CD4-positive, alpha-beta T cell treated with Interleukin-1 beta for 1 hour (primary cell): ENCODE measurements around the gene NELFA.
A peak's percentile ranks its signal among the peaks of the same experiment; 100 is the strongest.
"Not testable (repeated sequence)": the region's sequence is repeated elsewhere in the genome, so short reads cannot be mapped to it uniquely, and the experiment has no call there.

Experiments
- DNase-seq, 2 donors: peaks; one replicate each; pipeline ENCODE4 v3.0.0-alpha.2; 2020 to 2022

Gene NELFA

GRCh38 chr4:2040391-2041238, 31.8 kb upstream of the NELFA start:
- peak in 1 of 2 donors; percentile 3 for DNase-seq

GRCh38 chr4:2036866-2037265, 28.1 kb upstream of the NELFA start:
- DNase-seq, result no peak

GRCh38 chr4:2036327-2036726, 27.6 kb upstream of the NELFA start:
- no peak for DNase-seq

- not testable (repeated sequence) for DNase-seq
These were observed 22.4 kb upstream of the NELFA start for GRCh38 chr4:2031161-2031560.

GRCh38 chr4:2027120-2027519, 18.3 kb upstream of the NELFA start:
- not testable (repeated sequence) for DNase-seq

GRCh38 chr4:2025817-2026216, 17.0 kb upstream of the NELFA start:
- DNase-seq, result no peak

- no peak for DNase-seq
These were observed 15.9 kb upstream of the NELFA start for GRCh38 chr4:2024683-2025082.

GRCh38 chr4:2021358-2022018, 12.7 kb upstream of the NELFA start:
- DNase-seq, result not testable (repeated sequence)

GRCh38 chr4:2015008-2015407, 6.2 kb upstream of the NELFA start:
- no peak for DNase-seq

- peak in 1 of 2 donors; percentile 18 for DNase-seq
These were observed 2.8 kb upstream of the NELFA start for GRCh38 chr4:2011583-2011982.

- peak; percentile 65 to 66 for DNase-seq
These were observed 968 bp upstream of the NELFA start for GRCh38 chr4:2009651-2010233.

GRCh38 chr4:2008671-2008920, 178 bp downstream of the NELFA start:
- DNase-seq, result no peak

- no peak for DNase-seq
These were observed 737 bp downstream of the NELFA start for GRCh38 chr4:2007804-2008670.

- no peak for DNase-seq
These were observed 1.7 kb downstream of the NELFA start for GRCh38 chr4:2006956-2007653.

- DNase-seq, result no peak
These were observed 2.4 kb downstream of the NELFA start for GRCh38 chr4:2006367-2006766.

GRCh38 chr4:2003361-2003760, 5.4 kb downstream of the NELFA start:
- DNase-seq, result not testable (repeated sequence)

- DNase-seq, result not testable (repeated sequence)
These were observed 9.5 kb downstream of the NELFA start for GRCh38 chr4:1999308-1999707.

- DNase-seq, result no peak
These were observed 10.5 kb downstream of the NELFA start for GRCh38 chr4:1998296-1998695.

GRCh38 chr4:1997712-1998111, 11.1 kb downstream of the NELFA start:
- no peak for DNase-seq

GRCh38 chr4:1996866-1997611, 11.7 kb downstream of the NELFA start:
- no peak for DNase-seq

GRCh38 chr4:1994938-1995337, 13.8 kb downstream of the NELFA start:
- DNase-seq, result no peak
